Measurements from ENCODE around the gene EPHB3.

Gene EPHB3

DNA sequence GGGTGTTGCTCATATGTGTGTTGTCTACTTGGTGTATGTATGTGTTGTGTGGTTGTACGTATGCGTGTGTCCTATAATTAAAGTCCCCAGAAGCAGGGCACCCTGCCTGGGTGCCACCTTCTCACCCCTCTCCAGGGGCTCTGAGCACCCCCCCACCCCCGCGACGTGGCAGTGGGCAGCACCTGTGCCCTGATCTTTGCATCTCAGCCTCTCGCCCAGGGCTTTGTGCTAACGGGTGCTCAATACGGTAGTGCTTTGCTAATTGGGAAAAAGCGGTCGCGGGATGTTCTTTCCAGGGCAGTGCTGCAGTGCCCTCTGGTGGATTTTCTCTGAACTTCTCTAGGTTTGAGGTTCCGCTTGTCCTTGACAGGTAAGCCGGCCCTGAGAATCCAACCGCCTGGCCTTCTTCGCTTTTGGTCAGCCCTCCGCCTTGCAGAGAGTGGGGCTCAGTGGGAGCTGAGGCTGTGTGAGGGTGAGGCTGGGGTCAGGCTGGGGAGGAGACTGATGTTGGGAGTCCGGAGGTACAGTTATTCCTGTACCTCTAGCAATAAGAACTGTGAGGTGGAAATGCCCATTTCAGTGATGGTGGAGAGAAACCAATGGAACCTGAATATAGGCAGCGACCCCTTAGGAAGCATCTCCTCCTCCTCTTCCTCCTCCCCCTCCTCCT is 17.6 kb upstream of the EPHB3 start:
- DNase-seq = peak; percentile 93 to 94

DNA sequence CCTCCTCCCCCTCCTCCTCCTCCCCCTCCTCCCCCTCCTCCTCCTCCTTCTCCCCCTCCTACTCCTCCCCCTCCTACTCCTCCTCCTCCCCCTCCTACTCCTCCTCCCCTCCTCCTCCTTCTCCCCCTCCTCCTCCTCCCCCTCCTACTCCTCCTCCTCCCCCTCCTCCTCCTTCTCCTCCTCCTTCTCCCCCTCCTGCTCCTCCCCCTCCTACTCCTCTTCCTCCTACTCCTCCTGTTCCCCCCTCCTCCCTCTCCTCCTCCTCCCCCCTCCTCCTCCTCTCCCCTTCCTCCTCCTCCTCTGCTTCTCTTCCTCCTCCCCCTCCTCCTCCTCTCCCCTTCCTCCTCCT is 17.1 kb upstream of the EPHB3 start:
- DNase-seq = no peak

GRCh38 chr3:184545769-184546168 is 15.8 kb upstream of the EPHB3 start:
- DNase-seq = no peak

DNA sequence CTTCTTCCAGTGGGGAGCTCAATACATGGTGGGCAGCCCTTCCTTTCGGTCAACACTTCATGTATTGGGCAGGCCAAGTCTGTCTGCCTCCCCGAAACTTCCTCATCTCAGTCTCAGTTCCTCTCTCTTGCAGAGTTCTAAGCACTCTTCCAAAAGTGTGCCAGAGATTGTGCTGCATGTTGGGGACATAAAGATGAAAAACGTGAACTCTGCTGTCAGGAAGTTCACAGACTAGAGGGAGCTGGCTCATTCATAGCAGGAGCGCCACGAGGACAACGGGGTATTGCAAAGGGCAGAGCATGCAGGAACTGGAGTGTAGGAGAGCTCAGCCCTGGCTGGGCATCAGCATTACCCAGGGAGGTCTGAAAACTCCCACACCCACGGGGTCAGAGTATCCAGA is 15.3 kb upstream of the EPHB3 start:
- DNase-seq = no peak

DNA sequence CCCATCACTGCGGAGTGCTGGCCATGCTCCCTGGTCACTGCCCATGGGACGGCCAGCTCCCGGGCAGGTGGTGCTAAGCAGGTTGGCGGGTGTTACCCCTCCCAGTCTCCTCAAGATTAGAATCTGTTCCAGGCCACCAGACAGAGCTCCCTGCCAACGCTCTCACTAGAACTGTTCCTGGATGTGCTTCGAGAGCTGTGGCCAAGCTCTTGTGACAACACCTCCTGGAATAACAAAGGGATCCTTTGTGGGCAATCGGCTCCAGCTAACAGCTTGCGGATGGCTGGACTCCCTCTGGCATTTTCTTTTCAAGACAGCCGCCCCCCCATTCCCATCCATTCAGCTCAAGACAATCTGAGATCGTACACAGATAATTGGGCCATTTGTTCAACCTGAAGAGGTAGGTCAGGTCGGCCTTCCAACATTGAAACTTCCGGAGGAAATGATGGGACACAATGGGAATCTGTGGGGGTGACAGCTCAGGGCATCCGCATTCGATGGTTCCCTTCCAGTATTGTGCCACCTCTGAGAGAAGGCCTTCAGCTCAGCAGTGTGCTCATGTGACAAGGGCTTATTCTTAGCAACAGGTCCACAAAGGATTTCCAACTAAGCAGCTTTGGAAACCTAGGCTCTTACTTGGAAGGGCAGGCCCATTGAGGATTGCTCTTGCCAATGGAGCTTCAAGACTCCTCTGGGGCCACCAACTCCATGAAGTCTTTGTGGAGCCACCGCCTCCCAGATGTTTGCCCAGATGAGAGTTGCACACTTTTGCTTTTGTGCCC is 11.6 kb upstream of the EPHB3 start:
- DNase-seq = no peak

- no peak for DNase-seq
These were observed 10.5 kb upstream of the EPHB3 start for GRCh38 chr3:184551103-184551502.

- DNase-seq = no peak
These were observed 9.8 kb upstream of the EPHB3 start for GRCh38 chr3:184551614-184552256.

DNA sequence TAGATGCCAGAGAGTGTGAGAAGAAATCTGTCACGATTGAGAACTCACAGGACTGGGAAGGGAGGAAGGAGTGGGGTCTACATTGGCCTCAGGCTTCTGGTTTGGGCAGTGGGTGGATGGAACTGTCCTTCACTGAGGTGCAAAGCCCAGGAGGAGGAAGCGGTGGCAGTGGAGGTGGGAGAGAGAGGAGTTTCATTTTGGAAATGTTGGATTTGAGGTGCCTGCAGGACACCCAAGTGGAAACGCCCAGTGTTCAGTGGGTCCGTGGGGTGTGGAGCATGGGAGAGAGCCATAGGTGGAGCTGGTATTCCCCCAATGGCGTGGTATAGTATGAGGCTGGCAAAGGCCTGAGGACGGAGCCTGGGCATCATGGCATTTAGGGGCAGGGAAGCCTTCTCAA is 9.3 kb upstream of the EPHB3 start:
- no peak for DNase-seq

DNA sequence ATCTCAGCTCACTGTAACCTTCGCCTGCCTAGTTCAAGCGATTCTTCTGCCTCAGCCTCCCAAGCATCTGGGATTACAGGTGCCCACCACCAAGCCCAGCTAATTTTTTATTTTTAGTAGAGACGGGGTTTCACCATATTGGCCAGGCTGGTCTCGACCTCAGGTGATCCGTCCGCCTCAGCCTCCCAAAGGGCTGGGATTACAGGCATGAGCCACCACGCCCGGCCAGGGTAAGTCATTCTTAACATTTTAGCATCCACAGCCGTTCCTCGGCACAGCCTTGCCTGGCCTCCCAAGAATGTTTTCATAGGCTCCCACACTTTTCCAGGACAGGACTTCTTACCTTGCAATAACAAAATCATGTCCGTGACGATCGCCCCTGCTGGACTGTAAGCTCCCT is 8.7 kb upstream of the EPHB3 start:
- DNase-seq = no peak

GRCh38 chr3:184553385-184553784 is 8.2 kb upstream of the EPHB3 start:
- no peak for DNase-seq

DNA sequence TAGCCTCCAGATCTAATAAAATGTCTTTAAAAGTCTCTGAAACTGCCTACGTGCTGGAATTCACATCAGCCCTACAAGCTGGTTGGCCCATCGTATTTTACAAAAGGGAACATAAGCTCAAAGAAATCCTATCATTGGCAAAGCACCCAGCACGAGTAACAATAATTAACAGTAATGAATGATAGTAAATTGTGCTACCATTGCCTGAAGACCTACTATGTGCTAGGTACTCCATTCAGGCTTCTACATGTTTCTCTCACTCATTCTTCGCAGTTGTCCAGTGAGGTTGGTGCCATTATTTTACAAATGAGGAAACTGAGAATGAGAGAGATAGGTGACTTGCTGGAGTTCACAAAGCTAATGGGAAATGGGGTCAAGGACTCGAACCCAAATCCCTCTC is 7.1 kb upstream of the EPHB3 start:
- no peak for DNase-seq

GRCh38 chr3:184556582-184557347 is 4.8 kb upstream of the EPHB3 start:
- no peak for DNase-seq

- DNase-seq = no peak
These were observed 4.1 kb upstream of the EPHB3 start for GRCh38 chr3:184557348-184557950.

- peak in 1 of 2 experiments; percentile 22 for DNase-seq
These were observed 2.9 kb upstream of the EPHB3 start for GRCh38 chr3:184558726-184559125.

- DNase-seq = peak; percentile 92 to 96
These were observed 2.2 kb upstream of the EPHB3 start for GRCh38 chr3:184559336-184559735.

GRCh38 chr3:184560531-184560930 is 1.1 kb upstream of the EPHB3 start:
- DNase-seq = no peak

DNA sequence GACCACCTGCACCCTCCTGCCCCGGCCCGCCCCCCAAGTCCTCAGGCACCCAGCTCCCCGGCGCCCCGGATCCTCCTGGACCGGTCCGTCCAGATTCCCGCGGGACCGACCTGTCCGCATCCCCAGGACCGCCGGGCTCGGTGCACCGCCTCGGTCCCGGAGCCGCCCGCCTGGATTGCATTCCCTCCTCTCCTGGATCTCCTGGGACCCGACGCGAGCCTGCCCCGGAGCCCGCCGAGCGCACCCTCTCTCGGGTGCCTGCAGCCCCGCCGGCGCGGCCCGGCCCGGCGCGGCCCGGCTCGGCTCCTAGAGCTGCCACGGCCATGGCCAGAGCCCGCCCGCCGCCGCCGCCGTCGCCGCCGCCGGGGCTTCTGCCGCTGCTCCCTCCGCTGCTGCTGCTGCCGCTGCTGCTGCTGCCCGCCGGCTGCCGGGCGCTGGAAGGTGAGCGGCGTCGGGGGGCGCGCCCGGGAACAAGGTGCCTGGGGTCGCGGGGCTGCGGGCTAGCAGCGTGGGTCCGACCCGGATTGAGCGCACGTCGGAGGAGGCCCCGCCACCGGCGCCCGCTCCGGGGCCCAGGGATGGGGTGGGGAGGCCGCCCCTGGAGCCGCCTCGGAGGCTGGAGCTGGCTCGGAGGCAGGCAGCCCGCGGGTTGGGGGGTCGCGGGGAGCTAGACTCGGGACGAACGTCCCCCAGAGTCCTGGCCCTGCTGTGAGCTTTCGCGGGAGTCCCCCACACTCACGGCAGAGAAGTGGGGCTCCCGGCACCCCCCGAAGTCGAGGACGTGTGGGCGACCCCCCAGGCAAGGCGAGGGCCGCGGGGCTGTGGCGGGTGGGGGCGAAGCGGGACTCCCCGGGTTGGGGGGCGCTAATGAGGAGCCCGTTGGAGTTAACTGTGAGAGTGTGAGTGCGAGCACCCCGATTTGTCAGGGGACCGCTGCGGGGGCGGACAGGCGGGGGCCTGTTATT is 610 bp downstream of the EPHB3 start:
- DNase-seq = no peak

DNA sequence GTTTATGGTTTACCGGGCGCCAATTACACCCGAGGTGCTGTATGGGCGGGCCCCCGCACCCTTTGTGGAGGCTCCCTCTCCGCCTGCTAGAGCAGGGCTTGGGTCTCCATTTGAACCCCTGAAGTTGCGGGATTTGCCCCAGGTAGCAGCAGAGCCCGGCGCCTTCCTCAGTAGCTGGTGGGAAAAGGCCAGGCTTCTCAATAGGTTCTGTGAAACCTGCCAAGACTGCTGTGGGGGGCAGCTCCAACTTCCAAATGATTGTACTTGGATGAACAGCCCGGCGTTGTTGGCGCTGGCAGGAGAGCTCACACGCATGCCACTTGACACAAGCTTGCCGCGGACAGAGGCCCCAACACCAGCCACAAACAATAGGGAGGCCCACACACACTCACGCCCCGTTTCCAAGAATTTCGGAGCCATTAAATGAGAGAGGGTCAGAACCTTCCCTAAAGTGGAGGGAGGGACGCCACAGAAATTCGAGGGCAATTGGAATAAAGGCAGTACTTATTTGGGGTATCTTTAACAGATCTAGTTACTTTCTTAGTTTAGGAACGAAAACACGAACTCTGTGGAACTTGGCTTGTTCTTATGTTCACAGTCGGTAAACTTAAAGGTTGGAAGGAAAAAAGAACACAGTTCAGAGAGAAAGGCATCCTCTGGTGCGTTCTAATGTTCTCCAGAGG is 1.4 kb downstream of the EPHB3 start:
- no peak for DNase-seq

- DNase-seq = no peak
These were observed 2.0 kb downstream of the EPHB3 start for GRCh38 chr3:184563561-184563925.

- no peak for DNase-seq
These were observed 2.5 kb downstream of the EPHB3 start for GRCh38 chr3:184563941-184564684.
